Measurements from ENCODE around the gene ZBED1.

DNA sequence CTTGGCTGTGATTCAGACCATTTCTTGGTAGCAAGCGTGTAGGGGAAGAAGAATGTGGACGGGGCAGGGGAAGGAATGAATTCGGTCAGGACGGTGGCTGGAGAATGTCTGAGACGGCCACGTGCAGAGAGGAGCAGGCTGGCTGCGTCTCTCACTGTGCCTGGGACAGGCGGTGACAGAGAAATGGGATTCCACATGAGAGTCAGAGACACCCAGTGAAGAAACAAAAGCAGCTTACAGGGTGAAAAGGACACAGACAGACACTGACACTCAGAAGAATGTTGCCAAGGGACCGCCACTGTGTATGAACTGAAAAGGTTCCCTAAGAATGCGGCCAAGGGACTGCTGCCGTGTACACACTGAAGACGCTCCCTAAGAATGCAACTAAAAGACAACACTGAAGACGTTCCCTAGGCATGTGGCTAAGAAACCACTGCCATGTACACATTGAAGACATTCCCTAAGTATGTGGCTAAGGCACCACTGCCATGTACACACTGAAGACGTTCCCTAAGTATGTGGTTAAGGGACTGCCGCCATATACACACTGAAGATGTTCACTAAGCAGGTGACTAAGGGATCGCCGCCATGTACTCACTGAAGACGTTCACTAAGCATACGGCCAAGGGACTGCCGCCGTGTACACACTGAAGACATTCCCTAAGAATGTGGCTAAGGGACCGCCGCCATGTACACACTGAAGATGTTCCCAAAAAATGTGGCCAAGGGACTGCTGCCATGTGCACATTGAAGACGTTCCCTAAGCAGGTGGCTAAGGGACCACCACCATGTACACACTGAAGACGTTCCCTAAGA, 49.1 kb downstream of the ZBED1 start:
- TF ChIP-seq CTCF (IDR thresholded peaks at IDR 0.05; ENCODE audit: extremely low read depth in 1 of 2, insufficient read depth in 1 of 2, low read depth in 1 of 2, low read length in 2 of 2), result no peak
- no peak for TF ChIP-seq POLR2A (IDR thresholded peaks at IDR 0.05; ENCODE audit: low read depth, low read length)
- no peak for TF ChIP-seq GATA2 (IDR thresholded peaks at IDR 0.05; ENCODE audit: insufficient read depth, insufficient read length, low read depth, low read length)
- TF ChIP-seq POLR2AphosphoS5 (IDR thresholded peaks at IDR 0.05; ENCODE audit: insufficient read depth, low read depth, low read length), result no peak
- TF ChIP-seq EZH2 (IDR thresholded peaks at IDR 0.05; ENCODE audit: borderline replicate concordance, low read depth, low read length, severe bottlenecking), result no peak
- TF ChIP-seq, protein P1, sequence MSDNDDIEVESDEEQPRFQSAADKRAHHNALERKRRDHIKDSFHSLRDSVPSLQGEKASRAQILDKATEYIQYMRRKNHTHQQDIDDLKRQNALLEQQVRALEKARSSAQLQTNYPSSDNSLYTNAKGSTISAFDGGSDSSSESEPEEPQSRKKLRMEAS (IDR thresholded peaks at IDR 0.05; ENCODE audit: insufficient read depth, insufficient read length), result no peak
- no peak for TF ChIP-seq JUN (IDR thresholded peaks at IDR 0.05; ENCODE audit: borderline replicate concordance, insufficient read depth, insufficient read length, low read depth)

Measured in endothelial cell of umbilical vein (primary cell).